ENCODE results near the gene SIAH3. TPM values are rescaled to one million over a fixed set of nuclear protein-coding genes. Genes with fewer than 3 reads are reported as not detected.

SIAH3 gene
- total RNA-seq, 1 experiment from 2014 or later, result not detected

DNA sequence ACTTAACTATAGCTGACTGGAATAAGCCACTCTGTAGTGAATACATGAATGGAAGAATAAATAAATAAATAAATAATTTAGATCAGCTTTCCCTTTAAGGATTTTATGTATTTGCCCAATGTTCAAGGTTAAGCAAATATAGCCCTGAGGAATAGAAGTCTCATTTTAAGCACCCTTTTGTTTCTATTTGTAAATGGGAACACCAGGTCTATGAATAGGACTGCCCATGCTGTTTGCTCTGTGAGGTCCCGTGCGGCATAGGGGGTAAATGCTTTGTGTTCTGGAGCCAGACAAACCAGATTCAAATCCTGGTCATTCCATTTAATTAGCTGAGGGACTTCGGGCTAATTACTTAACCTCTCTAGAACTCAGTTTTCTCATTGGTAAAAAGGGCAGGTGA lies 120.1 kb downstream of the SIAH3 start:
- Histone ChIP-seq H3K79me2 (ENCODE audit: insufficient read depth, low read length) (no peaks in the 10 kb centered on the region), H3K4me2 (ENCODE audit: insufficient read depth, insufficient read length, low read length) (no peak overlapping the region), H3K23me2 (ENCODE audit: insufficient read length, low read depth, low read length, poor library complexity, severe bottlenecking) (no peaks in the 10 kb centered on the region), H4K8ac (replicated peaks; ENCODE audit: insufficient read length, low read depth, low read length) (no peak overlapping the region), H3K4ac (ENCODE audit: low read depth, low read length) (no peak overlapping the region), H3K27me3 (ENCODE audit: insufficient read depth, low read length) (no peaks in the 10 kb centered on the region), H2BK120ac (ENCODE audit: low read depth, low read length, poor library complexity, severe bottlenecking) (no peak overlapping the region), H3K9ac (ENCODE audit: extremely low read depth, insufficient read length, low read length) (no peak overlapping the region), H3K27ac (ENCODE audit: insufficient read length, low read depth, low read length) (no peak overlapping the region), H3K56ac (ENCODE audit: insufficient read length, low read depth, low read length) (no peak overlapping the region), H2BK15ac (ENCODE audit: low read depth, low read length) (no peak overlapping the region), H3T11ph (ENCODE audit: low read length) (no peak overlapping the region), H2AK5ac (ENCODE audit: insufficient read length, low read length) (no peak overlapping the region), H3K9me3 (ENCODE audit: control insufficient read depth, low read depth, low read length) (no peaks in the 10 kb centered on the region), H2AFZ (ENCODE audit: low read length) (no peak overlapping the region), H3K23ac (ENCODE audit: insufficient read length, low read depth, low read length) (no peak overlapping the region), H3K79me1 (ENCODE audit: insufficient read depth, low read depth, low read length, poor library complexity, severe bottlenecking) (no peaks in the 10 kb centered on the region), H3K18ac (ENCODE audit: insufficient read length, low read depth, low read length) (no peak overlapping the region), H4K20me1 (ENCODE audit: control insufficient read depth, insufficient read depth, insufficient read length) (no peaks in the 10 kb centered on the region), H2BK20ac (ENCODE audit: low read depth, low read length, poor library complexity, severe bottlenecking) (no peak overlapping the region), H4K91ac (ENCODE audit: insufficient read length, low read depth, low read length) (no peak overlapping the region), H4K5ac (ENCODE audit: insufficient read length, low read depth, low read length) (no peak overlapping the region), H2BK12ac (ENCODE audit: insufficient read length, low read depth, low read length) (no peak overlapping the region), H2BK5ac (ENCODE audit: insufficient read length, low read length) (no peak overlapping the region), H3K14ac (ENCODE audit: insufficient read depth, low read length) (no peak overlapping the region), H3K4me1 (ENCODE audit: insufficient read depth, low read length) (no peaks in the 10 kb centered on the region)
- Mint-ChIP-seq H3K27me3 (ENCODE audit: low read depth) (peaks cover 14% of the 10 kb centered on the region), H3K9me3 (peaks cover 0 to 5% of the 10 kb centered on the region in 2 experiments; a peak in 2 of 5 replicates), H3K27ac (no peak overlapping the region), H3K36me3 (ENCODE audit: insufficient read depth in 1 of 3, low read depth in 3 of 3) (0 out of 7 replicates have a peak, but pooled peaks cover 0 to 4% (median 1%) of the 10 kb centered on the region in 3 experiments), H3K4me3 (no peak overlapping the region), H3K4me1 (peaks cover 2% of the 10 kb centered on the region in 2 experiments; a peak in 2 of 4 replicates)
- TF ChIP-seq, protein P1, sequence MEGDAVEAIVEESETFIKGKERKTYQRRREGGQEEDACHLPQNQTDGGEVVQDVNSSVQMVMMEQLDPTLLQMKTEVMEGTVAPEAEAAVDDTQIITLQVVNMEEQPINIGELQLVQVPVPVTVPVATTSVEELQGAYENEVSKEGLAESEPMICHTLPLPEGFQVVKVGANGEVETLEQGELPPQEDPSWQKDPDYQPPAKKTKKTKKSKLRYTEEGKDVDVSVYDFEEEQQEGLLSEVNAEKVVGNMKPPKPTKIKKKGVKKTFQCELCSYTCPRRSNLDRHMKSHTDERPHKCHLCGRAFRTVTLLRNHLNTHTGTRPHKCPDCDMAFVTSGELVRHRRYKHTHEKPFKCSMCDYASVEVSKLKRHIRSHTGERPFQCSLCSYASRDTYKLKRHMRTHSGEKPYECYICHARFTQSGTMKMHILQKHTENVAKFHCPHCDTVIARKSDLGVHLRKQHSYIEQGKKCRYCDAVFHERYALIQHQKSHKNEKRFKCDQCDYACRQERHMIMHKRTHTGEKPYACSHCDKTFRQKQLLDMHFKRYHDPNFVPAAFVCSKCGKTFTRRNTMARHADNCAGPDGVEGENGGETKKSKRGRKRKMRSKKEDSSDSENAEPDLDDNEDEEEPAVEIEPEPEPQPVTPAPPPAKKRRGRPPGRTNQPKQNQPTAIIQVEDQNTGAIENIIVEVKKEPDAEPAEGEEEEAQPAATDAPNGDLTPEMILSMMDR (conservative IDR thresholded peaks at IDR 0.05), result no peak
- no CpG with 5 or more reads among the region's 3 CpGs for WGBS (ENCODE audit: extremely low coverage, insufficient read length, low lambda C conversion rate)
- no peak for DNase-seq
